Measurements from ENCODE around the gene MAP2K2.
"Not testable (repeated sequence)": the region's sequence is repeated elsewhere in the genome, so short reads cannot be mapped to it uniquely, and the experiment has no call there.

The MAP2K2 gene

DNA sequence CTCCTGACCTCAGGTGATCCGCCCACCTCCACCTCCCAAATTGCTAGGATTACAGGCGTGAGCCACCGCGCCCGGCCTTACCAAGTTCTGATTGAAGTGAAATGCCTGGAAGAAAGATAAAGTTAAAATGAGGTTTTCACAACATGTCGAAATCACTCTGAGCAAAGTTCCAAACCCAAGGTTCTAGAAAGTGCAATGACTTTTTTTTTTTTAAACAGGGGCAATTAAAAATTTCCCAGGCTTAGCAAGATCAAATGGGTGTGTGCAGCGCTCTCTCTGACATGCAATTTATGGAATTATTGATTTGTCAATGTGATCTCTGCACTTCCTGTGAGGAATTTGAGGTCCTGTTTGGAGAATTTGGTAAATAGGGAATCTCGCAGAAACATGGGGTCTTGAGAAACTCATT lies 12.8 kb upstream of the MAP2K2 start:
- H3K9ac ChIP-seq: no peak overlapping the region
- peaks cover 0 to 23% (median 4%) of the 10 kb centered on the region in 10 experiments; a peak in 10 of 20 replicates for H3K4me1 ChIP-seq
- no peaks in the 10 kb centered on the region for H4K20me1 ChIP-seq
- H3K4me2 ChIP-seq: no peak overlapping the region
- H3K4me3 ChIP-seq: no peak overlapping the region
- H3K9me3 ChIP-seq (replicated peaks in 1 of 11): no peaks in the 10 kb centered on the region
- H3K27me3 ChIP-seq: no peaks in the 10 kb centered on the region
- H3K27ac ChIP-seq: no peak overlapping the region
- TF ChIP-seq Cebpa-rat (IDR thresholded peaks at IDR 0.05): no peak
- H3K36me3 ChIP-seq: no peaks in the 10 kb centered on the region

DNA sequence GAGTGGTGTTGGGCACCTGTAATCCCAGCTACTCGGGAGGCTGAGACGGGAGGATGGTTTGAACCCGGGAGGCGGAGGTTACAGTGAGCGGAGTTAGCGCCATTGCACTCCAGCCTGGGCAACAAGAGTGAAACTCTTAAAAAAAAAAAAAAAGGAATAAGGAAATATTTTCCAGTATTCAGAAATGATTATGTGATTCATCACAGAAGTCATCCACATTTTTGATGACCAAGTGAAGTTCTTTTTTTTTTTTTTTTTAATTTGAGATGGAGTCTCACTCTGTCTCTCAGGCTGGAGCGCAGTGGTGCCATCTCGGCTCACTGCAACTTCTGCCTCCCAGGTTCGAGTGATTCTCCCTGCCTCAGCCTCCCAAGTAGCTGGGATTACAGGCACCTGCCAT lies 11.5 kb upstream of the MAP2K2 start:
- H4K20me1 ChIP-seq; H3K4me3 ChIP-seq; H3K9ac ChIP-seq; H3K36me3 ChIP-seq; H3K27ac ChIP-seq; H3K9me3 ChIP-seq (replicated peaks in 1 of 11); H3K27me3 ChIP-seq: not testable (repeated sequence)
- Histone ChIP-seq H3K4me2 (peak overlapping the region in 2 of 11 experiments; percentile 43 to 47; a peak in 5 of 22 replicates), H3K4me1 (peaks cover 0 to 20% (median 4%) of the 10 kb centered on the region in 10 experiments; a peak in 10 of 20 replicates)

DNA sequence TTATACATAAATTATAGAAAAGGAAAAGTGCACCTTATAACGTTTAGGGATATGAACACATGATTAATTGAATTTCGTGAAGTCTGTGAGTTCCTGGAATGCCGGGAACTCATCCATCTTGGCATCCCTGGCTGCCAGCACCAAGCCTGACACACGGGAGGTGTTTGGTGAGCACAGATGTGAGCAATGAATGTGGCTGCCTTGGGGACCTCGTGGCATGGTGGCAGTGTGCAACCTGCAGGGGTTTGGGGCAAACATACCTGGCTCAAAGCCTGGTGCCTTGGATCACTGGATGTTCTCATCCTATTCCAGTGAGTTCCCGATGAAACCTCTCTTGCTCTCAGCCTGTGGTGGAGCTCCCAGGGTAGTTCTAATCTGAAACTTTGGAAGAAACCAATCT lies 10.4 kb upstream of the MAP2K2 start:
- Histone ChIP-seq H3K4me3 (no peak overlapping the region), H3K9ac (no peak overlapping the region), H3K4me2 (no peak overlapping the region), H3K27ac (no peak overlapping the region), H3K4me1 (peaks cover 0 to 14% (median 0%) of the 10 kb centered on the region in 10 experiments; a peak in 4 of 20 replicates), H3K36me3 (no peaks in the 10 kb centered on the region), H4K20me1 (no peaks in the 10 kb centered on the region), H3K27me3 (no peaks in the 10 kb centered on the region), H3K9me3 (replicated peaks in 1 of 11) (no peaks in the 10 kb centered on the region)
- TF ChIP-seq Cebpa-rat (IDR thresholded peaks at IDR 0.05): no peak

DNA sequence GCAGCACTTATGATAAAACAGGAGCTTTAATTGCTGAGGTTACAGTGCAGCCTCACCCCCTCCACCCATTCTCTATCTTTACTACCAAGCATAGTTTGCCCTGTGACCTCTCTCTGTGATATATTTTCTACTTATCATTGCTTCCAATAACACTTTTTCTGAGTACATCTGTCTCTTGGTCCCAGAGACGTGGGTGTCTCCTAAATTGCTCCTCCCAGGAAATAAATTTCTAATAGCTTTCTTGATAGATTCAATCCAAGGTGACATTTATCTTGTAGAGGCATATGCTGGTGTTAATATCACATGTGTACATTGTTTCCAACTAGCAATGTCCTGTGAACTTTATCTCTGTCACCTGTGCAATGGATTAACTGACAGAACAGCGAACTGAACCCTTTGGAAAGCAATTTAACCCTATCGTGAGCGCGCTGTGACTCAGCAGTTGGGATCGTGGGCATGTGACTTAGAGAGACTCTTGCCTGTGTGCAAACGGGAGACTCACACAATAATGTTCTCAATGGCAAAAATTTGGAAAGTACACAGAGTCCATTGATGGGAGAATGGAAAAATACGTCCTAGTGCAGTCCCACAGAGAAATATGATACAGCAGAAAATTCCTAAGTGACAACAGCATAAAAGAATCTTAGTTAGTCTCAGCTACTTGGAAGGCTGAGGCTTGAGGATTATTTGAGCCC lies 7.0 kb upstream of the MAP2K2 start:
- no peak overlapping the region for H3K4me2 ChIP-seq

DNA sequence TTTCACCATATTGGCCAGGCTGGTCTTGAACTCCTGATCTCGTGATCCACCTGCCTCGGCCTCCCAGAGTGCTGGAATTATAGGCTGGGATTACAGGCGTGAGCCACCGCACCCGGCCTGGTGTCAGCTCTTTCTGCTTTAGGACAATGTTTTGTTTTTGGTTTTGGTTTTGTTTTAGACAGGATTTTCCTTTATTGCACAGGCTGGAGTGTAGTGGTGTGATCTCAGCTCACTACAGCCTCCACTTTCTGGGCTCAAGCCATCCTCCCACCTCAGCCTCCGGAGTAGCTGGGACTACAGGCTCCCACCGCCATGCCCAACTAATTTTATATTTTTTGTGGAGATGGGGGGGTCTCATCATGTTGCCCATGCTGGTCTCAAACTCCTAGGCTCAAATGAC lies 5.1 kb upstream of the MAP2K2 start:
- H3K27me3 ChIP-seq; H3K9me3 ChIP-seq (replicated peaks in 1 of 11); H3K36me3 ChIP-seq; H3K4me3 ChIP-seq; H3K4me1 ChIP-seq; H3K9ac ChIP-seq; H3K27ac ChIP-seq; H3K4me2 ChIP-seq; H4K20me1 ChIP-seq: not testable (repeated sequence)

More for the DNA sequence above, 7.0 kb upstream of the MAP2K2 start:
- H3K4me1 ChIP-seq: peaks cover 0 to 11% (median 0%) of the 10 kb centered on the region in 10 experiments; a peak in 4 of 20 replicates
- H3K9me3 ChIP-seq (replicated peaks in 1 of 11): no peaks in the 10 kb centered on the region
- H3K36me3 ChIP-seq: no peaks in the 10 kb centered on the region
- H3K27me3 ChIP-seq: no peaks in the 10 kb centered on the region
- no peaks in the 10 kb centered on the region for H4K20me1 ChIP-seq
- H3K27ac ChIP-seq: no peak overlapping the region
- TF ChIP-seq Cebpa-rat (IDR thresholded peaks at IDR 0.05): no peak
- H3K4me3 ChIP-seq: no peak overlapping the region
- H3K9ac ChIP-seq: peak overlapping the region in 1 of 11 experiments; percentile 16; a peak in 1 of 22 replicates

DNA sequence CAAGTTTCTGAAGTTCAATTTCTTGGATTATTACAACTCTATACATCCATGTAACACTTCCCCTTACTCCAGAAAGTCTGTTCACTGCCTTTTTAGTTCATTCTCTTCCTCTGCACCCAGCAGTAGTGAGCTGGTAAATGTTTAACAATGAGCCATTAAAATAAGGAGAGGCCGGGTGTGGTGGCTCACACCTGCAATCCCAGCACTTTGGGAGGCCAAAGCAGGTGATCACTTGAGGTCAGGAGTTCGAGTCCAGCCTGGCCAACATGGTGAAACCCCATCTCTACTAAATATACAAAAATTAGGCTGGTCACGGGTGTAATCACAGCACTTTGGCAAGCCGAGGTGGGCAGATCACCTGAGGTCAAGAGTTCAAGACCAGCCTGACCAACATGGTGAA lies 3.4 kb upstream of the MAP2K2 start:
- H3K4me1 ChIP-seq: peaks cover 12 to 17% (median 15%) of the 10 kb centered on the region in 10 experiments
- not testable (repeated sequence) for H3K27ac ChIP-seq; H3K4me3 ChIP-seq; H4K20me1 ChIP-seq; H3K4me2 ChIP-seq; H3K36me3 ChIP-seq; H3K27me3 ChIP-seq; H3K9ac ChIP-seq; H3K9me3 ChIP-seq (replicated peaks in 1 of 11)

DNA sequence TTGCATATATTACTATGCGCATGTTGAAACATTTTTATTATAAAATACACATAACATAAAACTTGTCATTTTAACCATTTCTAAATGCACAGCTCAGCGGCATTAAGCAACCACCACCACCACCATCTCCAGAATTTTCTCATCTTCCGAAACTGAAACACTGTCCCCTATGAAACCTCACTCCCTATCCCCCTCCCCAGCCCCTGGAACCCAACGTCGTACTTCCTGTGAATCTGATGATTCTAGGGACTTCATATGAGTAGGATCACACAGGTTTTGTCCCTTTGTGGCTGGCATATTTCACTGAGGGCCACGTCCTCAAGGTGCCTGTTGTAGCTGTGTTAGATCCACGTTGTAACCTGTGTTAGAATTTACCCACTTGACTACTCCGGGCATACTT lies 716 bp upstream of the MAP2K2 start:
- peaks cover 14 to 27% (median 18%) of the 10 kb centered on the region in 10 experiments for H3K4me1 ChIP-seq
- peak overlapping the region; percentile 96 to 100 (median 99); a peak in 20 of 22 replicates for H3K9ac ChIP-seq
- H3K36me3 ChIP-seq: peaks cover 5 to 16% (median 14%) of the 10 kb centered on the region in 11 experiments; a peak in 21 of 22 replicates
- peak overlapping the region; percentile 84 to 96 (median 91); a peak in 17 of 20 replicates for H3K4me3 ChIP-seq
- no peaks in the 10 kb centered on the region for H3K27me3 ChIP-seq
- peaks cover 16 to 31% (median 25%) of the 10 kb centered on the region in 11 experiments for H4K20me1 ChIP-seq
- H3K4me2 ChIP-seq: peak overlapping the region; percentile 69 to 99 (median 91)
- H3K27ac ChIP-seq: peak overlapping the region in 10 of 11 experiments; percentile 94 to 99 (median 98); a peak in 16 of 22 replicates
- TF ChIP-seq Cebpa-rat (IDR thresholded peaks at IDR 0.05): no peak
- H3K9me3 ChIP-seq (replicated peaks in 1 of 11): no peaks in the 10 kb centered on the region

DNA sequence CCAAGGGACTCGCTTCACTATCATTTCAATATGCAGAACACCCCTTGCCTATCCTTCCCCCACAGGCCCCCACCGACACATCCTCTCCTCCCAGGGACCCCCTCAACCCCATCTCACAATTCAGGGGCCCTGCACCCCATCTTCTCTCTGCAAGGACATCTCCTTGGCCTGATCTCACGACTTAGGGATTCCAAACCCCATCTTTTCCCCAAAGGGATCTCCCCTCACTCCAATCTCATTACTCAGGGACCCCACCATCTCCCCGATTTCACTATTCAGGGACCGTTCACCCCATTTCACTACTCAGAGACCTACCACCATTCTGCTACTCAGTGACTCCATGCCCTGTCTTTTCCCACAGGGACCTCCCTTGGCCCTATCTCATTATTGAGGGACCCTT lies 1.4 kb downstream of the MAP2K2 start:
- TF ChIP-seq Cebpa-rat (IDR thresholded peaks at IDR 0.05): no peak
- H3K27ac ChIP-seq: peak overlapping the region; percentile 63 to 99 (median 98)
- no peaks in the 10 kb centered on the region for H3K9me3 ChIP-seq (replicated peaks in 1 of 11)

DNA sequence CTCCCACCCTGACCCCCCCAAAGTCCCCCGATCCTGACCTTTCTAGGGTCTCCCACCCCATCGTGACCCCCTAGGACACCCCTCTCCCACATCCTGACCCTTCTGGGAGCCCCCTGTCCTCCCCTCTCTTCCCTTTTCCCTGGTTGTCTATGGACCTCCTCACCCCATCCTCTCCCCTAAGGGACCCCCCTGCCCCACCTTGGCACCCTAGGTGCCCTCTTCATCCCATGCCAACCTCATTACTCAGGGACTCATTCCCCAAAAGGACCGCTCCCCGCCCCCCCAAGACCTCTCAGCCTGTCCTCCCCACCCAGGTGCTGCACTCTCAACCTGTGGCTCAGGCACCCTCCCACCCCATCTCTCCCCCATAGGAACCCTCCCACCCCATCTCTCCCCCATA lies 2.1 kb downstream of the MAP2K2 start:
- Histone ChIP-seq H4K20me1 (peaks cover 40 to 59% (median 52%) of the 10 kb centered on the region in 11 experiments), H3K4me2 (no peak overlapping the region; a peak in 1 of 22 replicates)

More for the DNA sequence above, 1.4 kb downstream of the MAP2K2 start:
- peak overlapping the region; percentile 93 to 100 (median 98) for H3K4me2 ChIP-seq
- peaks cover 15 to 38% (median 34%) of the 10 kb centered on the region in 11 experiments for H3K36me3 ChIP-seq
- H3K9ac ChIP-seq: peak overlapping the region; percentile 96 to 100 (median 99)
- H4K20me1 ChIP-seq: peaks cover 37 to 53% (median 46%) of the 10 kb centered on the region in 11 experiments
- H3K4me3 ChIP-seq: peak overlapping the region; percentile 84 to 96 (median 91)
- no peaks in the 10 kb centered on the region for H3K27me3 ChIP-seq
- H3K4me1 ChIP-seq: peaks cover 14 to 32% (median 24%) of the 10 kb centered on the region in 10 experiments

DNA sequence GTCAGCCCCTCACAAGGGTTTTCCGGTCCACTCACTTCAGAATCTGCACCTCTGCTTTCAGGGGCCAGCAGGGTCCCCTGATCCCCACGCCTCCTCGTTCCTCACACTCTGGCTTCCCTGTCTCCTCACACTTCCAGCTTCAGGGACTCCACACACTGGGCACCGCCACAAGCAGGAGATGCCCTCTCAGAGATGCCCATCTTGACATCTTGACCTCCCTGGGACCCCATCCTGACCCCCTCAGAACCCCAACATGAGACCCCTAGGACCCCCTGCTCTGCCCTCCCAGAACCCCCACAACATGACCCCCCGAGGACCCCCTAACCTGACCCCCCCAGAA lies 2.7 kb downstream of the MAP2K2 start:
- H3K36me3 ChIP-seq: peaks cover 27 to 50% (median 46%) of the 10 kb centered on the region in 11 experiments
- no peaks in the 10 kb centered on the region for H3K27me3 ChIP-seq
- no peak for TF ChIP-seq Cebpa-rat (IDR thresholded peaks at IDR 0.05)
- H3K4me2 ChIP-seq: peak overlapping the region in 3 of 11 experiments; percentile 26 to 37 (median 31); a peak in 3 of 22 replicates
- H3K4me3 ChIP-seq: no peak overlapping the region
- peak overlapping the region in 5 of 11 experiments; percentile 21 to 34 (median 31); a peak in 3 of 22 replicates for H3K9ac ChIP-seq
- H3K4me1 ChIP-seq: peaks cover 18 to 44% (median 32%) of the 10 kb centered on the region in 10 experiments
- peaks cover 40 to 65% (median 58%) of the 10 kb centered on the region in 11 experiments for H4K20me1 ChIP-seq
- H3K27ac ChIP-seq: no peak overlapping the region
- no peaks in the 10 kb centered on the region for H3K9me3 ChIP-seq (replicated peaks in 1 of 11)

More for the DNA sequence above, 2.1 kb downstream of the MAP2K2 start:
- Histone ChIP-seq H3K4me1 (peaks cover 15 to 38% (median 28%) of the 10 kb centered on the region in 10 experiments), H3K27me3 (no peaks in the 10 kb centered on the region), H3K36me3 (peaks cover 22 to 44% (median 40%) of the 10 kb centered on the region in 11 experiments), H3K27ac (no peak overlapping the region), H3K9ac (no peak overlapping the region), H3K4me3 (no peak overlapping the region), H3K9me3 (replicated peaks in 1 of 11) (no peaks in the 10 kb centered on the region)
- no peak for TF ChIP-seq Cebpa-rat (IDR thresholded peaks at IDR 0.05)
